ENCODE measurements around the gene TSKS.

TSKS gene

DNA sequence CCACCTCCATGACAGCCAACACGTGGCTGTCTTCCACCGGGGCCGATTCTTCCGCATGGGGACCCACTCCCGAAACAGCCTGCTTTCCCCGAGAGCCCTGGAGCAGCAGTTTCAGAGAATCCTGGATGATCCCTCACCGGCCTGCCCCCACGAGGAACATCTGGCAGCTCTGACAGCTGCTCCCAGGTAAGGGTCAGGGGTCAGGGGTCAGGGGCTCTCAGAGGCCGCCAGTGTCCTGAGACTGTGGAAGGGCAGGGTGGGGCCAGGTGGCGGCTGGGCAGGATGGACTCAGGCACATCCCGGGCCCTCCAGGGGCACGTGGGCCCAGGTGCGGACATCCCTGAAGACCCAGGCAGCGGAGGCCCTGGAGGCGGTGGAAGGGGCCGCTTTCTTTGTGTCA lies 57.2 kb downstream of the TSKS start:
- TF ChIP-seq CTCF (IDR thresholded peaks at IDR 0.05; ENCODE audit: low read depth, low read length): no peak
- no peak for TF ChIP-seq EZH2phosphoT487 (IDR thresholded peaks at IDR 0.05; ENCODE audit: low read depth)

GRCh38 chr19:49704888-49705642 lies 58.0 kb downstream of the TSKS start:
- Histone ChIP-seq H3K4me1 (ENCODE audit: low read length) (no peaks in the 10 kb centered on the region), H3K36me3 (replicated peaks; ENCODE audit: low read depth, low read length) (no peaks in the 10 kb centered on the region), H2AFZ (ENCODE audit: low read depth, low read length) (no peak overlapping the region), H3K9me3 (ENCODE audit: insufficient read depth, low read length) (no peaks in the 10 kb centered on the region), H3K4me2 (ENCODE audit: low read length) (no peak overlapping the region), H3K27me3 (ENCODE audit: low read depth, low read length) (no peaks in the 10 kb centered on the region), H3K4me3 (ENCODE audit: low read length) (no peak overlapping the region), H3K9ac (ENCODE audit: low read length) (no peak overlapping the region), H3K27ac (ENCODE audit: low read length) (no peak overlapping the region), H4K20me1 (ENCODE audit: insufficient read depth, low read length) (no peaks in the 10 kb centered on the region), H3K79me2 (ENCODE audit: low read length) (no peaks in the 10 kb centered on the region)
- TF ChIP-seq EZH2phosphoT487 (IDR thresholded peaks at IDR 0.05; ENCODE audit: low read depth) (no peak), CTCF (IDR thresholded peaks at IDR 0.05; ENCODE audit: low read depth, low read length) (no peak)

More for the DNA sequence above, 57.2 kb downstream of the TSKS start:
- no peaks in the 10 kb centered on the region for H3K4me1 ChIP-seq (ENCODE audit: low read length)
- no peak overlapping the region for H3K9ac ChIP-seq (ENCODE audit: low read length)
- no peaks in the 10 kb centered on the region for H3K27me3 ChIP-seq (ENCODE audit: low read depth, low read length)
- H3K27ac ChIP-seq (ENCODE audit: low read length): no peak overlapping the region
- H2AFZ ChIP-seq (ENCODE audit: low read depth, low read length): no peak overlapping the region
- H3K4me2 ChIP-seq (ENCODE audit: low read length): no peak overlapping the region
- no peaks in the 10 kb centered on the region for H3K36me3 ChIP-seq (replicated peaks; ENCODE audit: low read depth, low read length)
- H3K4me3 ChIP-seq (ENCODE audit: low read length): no peak overlapping the region
- no peaks in the 10 kb centered on the region for H4K20me1 ChIP-seq (ENCODE audit: insufficient read depth, low read length)
- H3K79me2 ChIP-seq (ENCODE audit: low read length): no peaks in the 10 kb centered on the region
- H3K9me3 ChIP-seq (ENCODE audit: insufficient read depth, low read length): no peaks in the 10 kb centered on the region

GRCh38 chr19:49701271-49701786 lies 61.8 kb downstream of the TSKS start:
- Histone ChIP-seq H3K27ac (ENCODE audit: low read length) (no peak overlapping the region), H3K36me3 (replicated peaks; ENCODE audit: low read depth, low read length) (no peaks in the 10 kb centered on the region), H3K9ac (ENCODE audit: low read length) (no peak overlapping the region), H3K9me3 (ENCODE audit: insufficient read depth, low read length) (no peaks in the 10 kb centered on the region), H3K4me1 (ENCODE audit: low read length) (no peaks in the 10 kb centered on the region), H4K20me1 (ENCODE audit: insufficient read depth, low read length) (no peaks in the 10 kb centered on the region), H3K4me2 (ENCODE audit: low read length) (no peak overlapping the region), H3K79me2 (ENCODE audit: low read length) (no peaks in the 10 kb centered on the region), H2AFZ (ENCODE audit: low read depth, low read length) (no peak overlapping the region), H3K4me3 (ENCODE audit: low read length) (no peak overlapping the region), H3K27me3 (ENCODE audit: low read depth, low read length) (no peaks in the 10 kb centered on the region)
- no peak for TF ChIP-seq CTCF (IDR thresholded peaks at IDR 0.05; ENCODE audit: low read depth, low read length)
- TF ChIP-seq EZH2phosphoT487 (IDR thresholded peaks at IDR 0.05; ENCODE audit: low read depth): no peak

GRCh38 chr19:49700563-49700962 lies 62.5 kb downstream of the TSKS start:
- no peak overlapping the region for H3K4me2 ChIP-seq (ENCODE audit: low read length)
- H3K27ac ChIP-seq (ENCODE audit: low read length): no peak overlapping the region
- no peaks in the 10 kb centered on the region for H3K4me1 ChIP-seq (ENCODE audit: low read length)
- H3K36me3 ChIP-seq (replicated peaks; ENCODE audit: low read depth, low read length): no peaks in the 10 kb centered on the region
- no peak overlapping the region for H3K4me3 ChIP-seq (ENCODE audit: low read length)
- TF ChIP-seq CTCF (IDR thresholded peaks at IDR 0.05; ENCODE audit: low read depth, low read length): no peak
- TF ChIP-seq EZH2phosphoT487 (IDR thresholded peaks at IDR 0.05; ENCODE audit: low read depth): no peak
- no peak overlapping the region for H2AFZ ChIP-seq (ENCODE audit: low read depth, low read length)
- no peak overlapping the region for H3K9ac ChIP-seq (ENCODE audit: low read length)
- H3K9me3 ChIP-seq (ENCODE audit: insufficient read depth, low read length): no peaks in the 10 kb centered on the region
- no peaks in the 10 kb centered on the region for H4K20me1 ChIP-seq (ENCODE audit: insufficient read depth, low read length)
- no peaks in the 10 kb centered on the region for H3K27me3 ChIP-seq (ENCODE audit: low read depth, low read length)
- H3K79me2 ChIP-seq (ENCODE audit: low read length): no peaks in the 10 kb centered on the region

All from OCI-LY3 (cell line).